Glutamatergic neuron (in vitro differentiated cells): ENCODE measurements around the gene MLKL. TPM values are rescaled to one million over a fixed set of nuclear protein-coding genes. Genes with fewer than 3 reads are reported as not detected.
A peak's percentile ranks its signal among the peaks of the same experiment; 100 is the strongest.

ENCODE experiments used
- DNase-seq: peaks from one replicate; pipeline ENCODE4 v3.0.0; 2022
- H3K27ac Mint-ChIP-seq: one replicate; pipeline ENCODE4 v1.8.0; 2020; ENCODE audit warnings: mild to moderate bottlenecking, mixed read lengths, inconsistent platforms; ENCODE audit not compliant: unreplicated experiment
- H3K27me3 Mint-ChIP-seq: one replicate; pipeline ENCODE4 v1.8.0; 2020; ENCODE audit warnings: mild to moderate bottlenecking, moderate library complexity, mixed read lengths, inconsistent platforms; ENCODE audit not compliant: unreplicated experiment
- H3K36me3 Mint-ChIP-seq: one replicate; pipeline ENCODE4 v1.8.0; 2020; ENCODE audit warnings: mild to moderate bottlenecking, mixed read lengths, inconsistent platforms; ENCODE audit not compliant: unreplicated experiment
- H3K4me1 Mint-ChIP-seq: one replicate; pipeline ENCODE4 v1.8.0; 2020; ENCODE audit warnings: mild to moderate bottlenecking, low read depth, mixed read lengths, inconsistent platforms; ENCODE audit not compliant: unreplicated experiment
- H3K4me3 Mint-ChIP-seq: one replicate; pipeline ENCODE4 v1.8.0; 2020; ENCODE audit warnings: mild to moderate bottlenecking, mixed read lengths, inconsistent platforms; ENCODE audit not compliant: unreplicated experiment
- H3K9me3 Mint-ChIP-seq: one replicate; pipeline ENCODE4 v1.8.0; 2020; ENCODE audit warnings: mild to moderate bottlenecking, moderate library complexity, mixed read lengths, inconsistent platforms; ENCODE audit not compliant: unreplicated experiment
- CTCF ChIP-seq: fragments of 200-600 bp; sonication (generic); IDR thresholded peaks from one replicate; pipeline ENCODE4 v1.5.0; 2021; ENCODE audit not compliant: partially characterized antibody, unreplicated experiment
- total RNA-seq: library from RNA; stranded (reverse); fragmentation: NEBNext Ultra II Directional; extraction: Animal tissue kit (Norgen Biotek cat#: 25700); gene quantifications from one replicate; pipeline ENCODE4 v1.2.1, GENCODE V29; 2021; ENCODE audit not compliant: unreplicated experiment

MLKL gene
- total RNA-seq, 1 donor from 2014 or later, result not detected

- Mint-ChIP-seq H3K27ac (no peak overlapping the region), H3K9me3 (no peaks in the 10 kb centered on the region), H3K36me3 (no peaks in the 10 kb centered on the region), H3K4me1 (peaks cover 7% of the 10 kb centered on the region), H3K27me3 (peaks cover 2% of the 10 kb centered on the region), H3K4me3 (no peak overlapping the region)
- no peak for TF ChIP-seq CTCF
- no peak for DNase-seq
These were observed 36.9 kb upstream of the MLKL start for GRCh38 chr16:74737521-74737920.

- DNase-seq, result no peak
- H3K27ac Mint-ChIP-seq, result no peak overlapping the region
- H3K9me3 Mint-ChIP-seq, result no peaks in the 10 kb centered on the region
- H3K4me3 Mint-ChIP-seq, result no peak overlapping the region
- TF ChIP-seq CTCF, result no peak
- peaks cover 5% of the 10 kb centered on the region for H3K4me1 Mint-ChIP-seq
- no peaks in the 10 kb centered on the region for H3K36me3 Mint-ChIP-seq
- H3K27me3 Mint-ChIP-seq, result peaks cover 2% of the 10 kb centered on the region
These were observed 36.0 kb upstream of the MLKL start for GRCh38 chr16:74736531-74737157.

DNA sequence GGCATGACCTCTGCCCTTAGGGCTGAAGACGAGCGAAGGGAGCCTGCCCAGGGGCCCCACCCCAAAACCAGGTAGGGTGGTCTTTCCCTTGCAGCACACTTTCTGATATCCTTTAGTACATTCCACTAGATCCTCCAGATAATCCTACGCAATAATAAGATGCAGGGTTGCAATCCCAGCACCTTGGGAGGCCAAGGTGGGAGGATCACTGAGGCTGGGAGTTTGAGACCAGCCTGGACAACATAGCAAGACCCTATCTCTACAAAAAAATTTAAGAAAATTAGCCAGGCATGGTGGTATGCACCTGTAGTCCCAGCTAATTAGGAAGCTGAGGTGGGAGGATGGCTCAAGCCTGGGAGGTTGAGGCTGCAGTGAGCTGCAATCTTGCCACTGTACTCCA lies 34.9 kb upstream of the MLKL start:
- Mint-ChIP-seq H3K27ac (no peak overlapping the region), H3K27me3 (peaks cover 2% of the 10 kb centered on the region), H3K4me1 (peaks cover 5% of the 10 kb centered on the region), H3K4me3 (no peak overlapping the region), H3K36me3 (no peaks in the 10 kb centered on the region), H3K9me3 (no peaks in the 10 kb centered on the region)
- no peak for TF ChIP-seq CTCF
- DNase-seq, result no peak

DNA sequence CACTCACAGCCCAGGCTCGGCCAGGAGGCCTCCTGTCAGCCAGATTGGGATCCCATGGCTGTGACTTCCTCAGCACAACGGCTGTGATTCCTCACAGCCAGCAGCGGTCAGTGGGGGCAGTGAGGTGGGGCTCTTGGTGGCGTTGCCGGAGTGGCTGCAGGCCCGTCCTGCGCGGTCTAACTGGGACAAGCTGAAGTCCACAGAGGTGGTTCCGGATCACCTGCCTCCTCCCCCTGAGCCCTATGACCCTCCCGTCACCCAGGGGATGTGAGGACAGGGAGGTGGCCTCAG lies 34.4 kb upstream of the MLKL start:
- no peak for TF ChIP-seq CTCF
- no peaks in the 10 kb centered on the region for H3K36me3 Mint-ChIP-seq
- H3K27me3 Mint-ChIP-seq, result peaks cover 2% of the 10 kb centered on the region
- H3K9me3 Mint-ChIP-seq, result no peaks in the 10 kb centered on the region
- no peak overlapping the region for H3K4me3 Mint-ChIP-seq
- DNase-seq, result no peak
- peaks cover 5% of the 10 kb centered on the region for H3K4me1 Mint-ChIP-seq
- peak overlapping the region; percentile 20 for H3K27ac Mint-ChIP-seq

DNA sequence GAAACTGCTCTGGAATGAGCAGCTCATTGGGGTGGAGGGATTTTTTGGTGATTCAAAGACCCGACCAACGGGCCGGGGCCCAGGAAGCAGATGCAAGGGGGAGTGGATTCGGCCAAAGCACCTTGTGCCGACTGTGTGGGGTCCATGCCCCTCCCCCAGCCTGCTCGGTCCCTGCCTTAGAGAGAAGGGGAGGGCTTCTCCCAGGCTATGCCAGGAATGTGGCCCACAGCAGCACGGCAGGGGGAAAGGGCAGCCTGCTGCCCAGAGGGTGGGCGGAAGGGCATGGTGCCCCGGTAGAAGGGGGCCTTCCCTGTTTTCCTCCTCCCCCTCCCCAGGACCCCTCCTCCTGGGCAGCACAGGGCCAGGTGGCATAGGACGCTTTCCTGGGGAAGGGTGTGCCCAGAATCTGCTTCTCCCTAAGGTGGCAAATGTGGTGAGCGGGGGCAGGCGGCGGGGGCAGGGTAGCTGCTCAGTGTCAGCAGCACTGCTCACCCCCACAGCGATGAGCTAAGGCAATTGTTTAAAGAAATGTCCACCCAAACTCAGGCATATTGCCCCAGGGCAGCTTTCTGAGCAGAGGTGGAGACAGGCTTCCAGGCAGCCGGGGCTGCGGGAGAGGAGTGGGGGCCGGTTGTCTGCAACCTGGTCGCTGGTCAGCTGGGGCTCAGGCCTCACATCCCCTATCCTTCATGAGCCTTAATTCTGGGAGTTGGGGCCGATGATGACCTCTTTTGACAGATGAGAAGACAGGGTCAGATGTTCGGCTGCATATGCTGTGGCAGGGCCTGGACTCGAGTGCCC lies 33.9 kb upstream of the MLKL start:
- Mint-ChIP-seq H3K27ac (peak overlapping the region; percentile 38), H3K4me3 (no peak overlapping the region), H3K27me3 (no peaks in the 10 kb centered on the region), H3K9me3 (no peaks in the 10 kb centered on the region), H3K4me1 (peaks cover 5% of the 10 kb centered on the region), H3K36me3 (no peaks in the 10 kb centered on the region)
- peak; percentile 42 for DNase-seq
- no peak for TF ChIP-seq CTCF
